ENCODE results near the gene MRPL2. TPM values are rescaled to one million over a fixed set of nuclear protein-coding genes. Genes with fewer than 3 reads are reported as not detected.

Gene MRPL2
- total RNA-seq, 2 donors from 2014 or later: 7.4 to 10.6 TPM

DNA sequence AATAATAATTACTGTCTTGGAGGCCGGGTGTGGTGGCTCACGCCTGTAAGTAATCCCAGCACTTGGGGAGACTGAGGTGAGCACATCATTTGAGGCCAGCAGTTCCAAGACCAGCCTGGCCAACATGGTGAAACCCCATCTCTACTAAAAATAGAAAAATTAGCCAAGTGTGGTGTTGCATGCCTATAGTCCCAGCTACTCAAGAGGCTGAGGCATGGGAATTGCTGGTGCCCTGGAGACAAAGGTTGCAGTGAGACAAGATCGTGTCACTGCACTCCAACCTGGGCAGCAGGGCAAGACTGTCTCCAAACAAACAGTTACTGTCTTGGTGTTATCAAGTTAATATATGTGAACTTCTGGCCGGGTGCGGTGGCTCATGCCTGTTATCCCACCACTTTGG lies 32.9 kb downstream of the MRPL2 start:
- TF ChIP-seq CTCF (IDR thresholded peaks at IDR 0.05): no peak
- DNase-seq (ENCODE audit: low spot score) (no peak), ATAC-seq (ENCODE audit: insufficient number of reproducible peaks, low FRiP score, low read depth) (no peak)
- Histone ChIP-seq H3K4me1 (ENCODE audit: control insufficient read depth in 1 of 2, low read depth in 2 of 2) (peaks cover 9 to 23% of the 10 kb centered on the region in 2 donors), H3K9me3 (no peaks in the 10 kb centered on the region), H3K36me3 (peaks cover 53% of the 10 kb centered on the region), H3K4me3 (no peak overlapping the region), H3K27me3 (replicated peaks; ENCODE audit: insufficient read depth) (no peaks in the 10 kb centered on the region), H3K27ac (no peak overlapping the region)

DNA sequence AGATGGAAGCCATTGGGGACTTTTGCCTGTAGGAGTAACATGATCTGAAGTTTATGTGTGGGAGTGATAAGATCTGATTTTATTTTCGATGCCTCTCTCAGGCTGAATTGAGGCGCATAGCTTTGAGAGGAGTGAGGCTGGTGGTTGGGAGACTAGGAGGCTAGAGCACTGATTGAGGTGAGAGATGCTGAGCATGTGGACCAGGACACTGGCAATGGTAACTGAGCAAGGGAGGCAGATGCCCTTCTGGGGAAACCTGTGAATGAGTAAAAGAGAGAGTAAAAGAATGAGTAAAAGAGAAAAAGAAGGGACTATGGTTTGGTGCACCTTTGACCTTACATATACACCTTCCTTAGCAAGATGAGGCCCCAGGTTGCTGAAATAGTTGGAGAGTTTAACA lies 34.8 kb downstream of the MRPL2 start:
- Histone ChIP-seq H3K4me1 (ENCODE audit: control insufficient read depth in 1 of 2, low read depth in 2 of 2) (peaks cover 13 to 33% of the 10 kb centered on the region in 2 donors), H3K36me3 (peaks cover 46% of the 10 kb centered on the region), H3K9me3 (no peaks in the 10 kb centered on the region), H3K4me3 (no peak overlapping the region), H3K27me3 (replicated peaks; ENCODE audit: insufficient read depth) (no peaks in the 10 kb centered on the region), H3K27ac (no peak overlapping the region)
- no peak for TF ChIP-seq CTCF (IDR thresholded peaks at IDR 0.05)
- DNase-seq (ENCODE audit: low spot score): no peak
- no peak for ATAC-seq (ENCODE audit: insufficient number of reproducible peaks, low FRiP score, low read depth)

DNA sequence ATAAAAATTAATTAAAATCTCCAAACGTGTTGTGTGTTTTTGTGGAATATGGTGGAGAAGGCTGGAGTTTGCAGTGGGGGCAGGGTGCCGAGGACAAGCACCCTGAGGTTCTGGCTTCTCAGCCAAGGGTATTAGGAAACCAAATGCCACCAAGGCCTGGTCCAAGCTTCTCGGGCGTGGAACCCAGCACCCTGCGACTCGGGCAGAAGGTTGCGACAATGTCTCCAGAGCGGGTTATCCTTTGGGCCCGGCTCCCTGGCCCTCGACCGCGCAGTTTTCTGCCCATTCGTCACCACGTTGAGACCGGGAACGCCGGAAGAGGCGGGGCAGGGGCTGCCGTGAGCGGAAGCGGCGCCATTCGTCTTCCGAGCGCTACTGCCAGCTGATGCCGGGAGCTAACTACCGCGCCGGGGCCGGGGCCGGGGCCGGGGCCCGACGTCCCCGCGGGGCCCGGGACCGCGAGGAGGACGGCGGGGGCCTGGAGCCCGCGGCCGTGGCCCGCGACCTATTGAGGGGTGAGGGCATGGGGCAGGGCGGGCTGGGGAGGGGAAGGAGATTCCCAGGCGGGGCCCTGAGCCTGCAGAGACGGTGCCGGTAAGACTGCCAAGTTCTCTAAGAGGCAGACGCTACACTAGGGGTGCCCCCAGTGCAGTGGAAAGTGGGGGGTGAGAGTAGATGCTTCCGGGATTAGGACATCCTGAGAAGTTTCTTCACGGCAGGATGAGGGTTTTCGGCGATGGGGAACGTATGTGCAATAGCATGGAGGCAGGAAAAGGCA lies 37.8 kb downstream of the MRPL2 start, which contains the start of gene RRP36:
TSS of gene RRP36 (plus strand) at position 354 of the 778 bp plus-strand sequence. CDS start at position 386, 32 bp downstream.
- no peaks in the 10 kb centered on the region for H3K27me3 ChIP-seq (replicated peaks; ENCODE audit: insufficient read depth)
- H3K4me3 ChIP-seq: peak within 1 kb of the TSS; percentile 92
- H3K27ac ChIP-seq: peak within 1 kb of the TSS; percentile 81 to 90
- H3K36me3 ChIP-seq: peaks cover 40% of the 10 kb centered on the region
- ATAC-seq (ENCODE audit: insufficient number of reproducible peaks, low FRiP score, low read depth) (peak; percentile 32), DNase-seq (ENCODE audit: low spot score) (peak; percentile 30)
- peaks cover 19 to 47% of the 10 kb centered on the region in 2 donors for H3K4me1 ChIP-seq (ENCODE audit: control insufficient read depth in 1 of 2, low read depth in 2 of 2)
- TF ChIP-seq CTCF (IDR thresholded peaks at IDR 0.05): no peak
- H3K9me3 ChIP-seq: no peaks in the 10 kb centered on the region

DNA sequence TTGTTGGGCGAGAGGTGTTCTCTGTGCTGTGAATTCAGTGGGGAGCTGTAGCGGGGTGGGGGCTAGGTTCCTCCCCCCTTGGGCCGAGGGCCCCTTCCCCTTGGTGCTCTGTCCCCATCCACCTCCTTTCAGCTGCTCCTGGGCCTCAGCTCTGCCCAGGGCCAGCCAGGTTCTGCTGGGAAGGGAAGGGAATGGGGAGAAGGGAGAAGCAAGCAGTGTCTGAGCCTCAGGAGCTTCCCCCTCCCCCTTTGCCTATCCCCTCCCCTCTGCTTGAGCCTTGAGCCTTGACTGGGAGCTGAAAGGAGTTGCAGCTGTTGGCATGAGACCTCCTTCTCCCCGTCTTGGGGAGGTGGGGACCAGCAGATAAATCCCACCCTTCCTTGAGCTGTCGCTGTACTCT lies 38.4 kb downstream of the MRPL2 start:
- ATAC-seq (ENCODE audit: insufficient number of reproducible peaks, low FRiP score, low read depth) (no peak), DNase-seq (ENCODE audit: low spot score) (no peak)
- Histone ChIP-seq H3K9me3 (no peaks in the 10 kb centered on the region), H3K4me1 (ENCODE audit: control insufficient read depth in 1 of 2, low read depth in 2 of 2) (peaks cover 25 to 53% of the 10 kb centered on the region in 2 donors), H3K27me3 (replicated peaks; ENCODE audit: insufficient read depth) (no peaks in the 10 kb centered on the region), H3K4me3 (peak overlapping the region; percentile 92), H3K36me3 (peaks cover 34% of the 10 kb centered on the region), H3K27ac (peak overlapping the region; percentile 81 to 90)
- TF ChIP-seq CTCF (IDR thresholded peaks at IDR 0.05): no peak

- Histone ChIP-seq H3K27ac (peak overlapping the region; percentile 81 to 90), H3K27me3 (replicated peaks; ENCODE audit: insufficient read depth) (no peaks in the 10 kb centered on the region), H3K4me1 (ENCODE audit: control insufficient read depth in 1 of 2, low read depth in 2 of 2) (peaks cover 31 to 59% of the 10 kb centered on the region in 2 donors), H3K9me3 (no peaks in the 10 kb centered on the region), H3K4me3 (no peak overlapping the region), H3K36me3 (peaks cover 27% of the 10 kb centered on the region)
- TF ChIP-seq CTCF (IDR thresholded peaks at IDR 0.05): no peak
- ATAC-seq (ENCODE audit: insufficient number of reproducible peaks, low FRiP score, low read depth): no peak
- no peak for DNase-seq (ENCODE audit: low spot score)
Measured at GRCh38 chr6:43020052-43020705, 39.1 kb downstream of the MRPL2 start.

Measured in thoracic aorta (tissue), 2 donors.